ENCODE measurements around the gene ONECUT3. TPM values are rescaled to one million over a fixed set of nuclear protein-coding genes. Genes with fewer than 3 reads are reported as not detected.

The ONECUT3 gene
- total RNA-seq, 1 experiment from 2014 or later = 0.04 TPM

DNA sequence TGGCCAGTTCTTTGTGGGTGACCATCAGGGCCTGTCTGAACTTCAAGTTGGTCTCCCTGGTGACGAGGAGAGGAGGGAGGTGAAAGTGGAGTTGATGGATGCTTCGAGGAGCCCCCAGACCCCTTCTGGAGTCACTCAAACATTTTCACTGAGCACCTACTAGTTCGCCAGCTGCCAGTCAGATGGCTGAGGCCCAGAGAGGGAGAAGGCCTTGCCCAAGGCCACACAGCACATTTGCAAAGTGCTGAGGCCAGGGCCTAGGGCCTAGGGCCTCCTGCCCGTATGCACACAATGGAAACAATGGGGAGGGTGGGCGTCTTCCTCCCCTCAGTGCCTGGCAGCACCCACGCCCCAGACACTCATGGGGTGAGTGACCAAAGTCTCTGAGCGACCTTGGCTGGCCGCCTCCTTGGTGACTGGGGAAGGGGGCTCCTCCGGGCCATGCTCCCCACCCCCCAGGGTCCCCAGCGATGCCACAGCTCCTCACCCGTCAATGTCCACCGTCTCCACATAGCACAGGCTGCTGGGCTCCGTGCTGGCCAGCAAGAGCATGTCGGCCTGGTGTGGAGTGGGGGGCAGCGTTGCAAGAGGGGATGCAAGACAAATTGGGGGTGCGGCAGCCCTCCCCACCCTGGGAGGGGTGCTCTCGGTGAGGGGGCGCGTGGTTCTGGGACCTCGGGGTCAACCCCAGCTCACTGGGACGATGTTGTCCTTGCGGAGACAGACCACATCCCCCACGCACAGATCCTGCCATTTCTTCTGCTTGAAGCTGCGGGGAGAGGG is 52.3 kb downstream of the ONECUT3 start:
- TF ChIP-seq, protein P1, sequence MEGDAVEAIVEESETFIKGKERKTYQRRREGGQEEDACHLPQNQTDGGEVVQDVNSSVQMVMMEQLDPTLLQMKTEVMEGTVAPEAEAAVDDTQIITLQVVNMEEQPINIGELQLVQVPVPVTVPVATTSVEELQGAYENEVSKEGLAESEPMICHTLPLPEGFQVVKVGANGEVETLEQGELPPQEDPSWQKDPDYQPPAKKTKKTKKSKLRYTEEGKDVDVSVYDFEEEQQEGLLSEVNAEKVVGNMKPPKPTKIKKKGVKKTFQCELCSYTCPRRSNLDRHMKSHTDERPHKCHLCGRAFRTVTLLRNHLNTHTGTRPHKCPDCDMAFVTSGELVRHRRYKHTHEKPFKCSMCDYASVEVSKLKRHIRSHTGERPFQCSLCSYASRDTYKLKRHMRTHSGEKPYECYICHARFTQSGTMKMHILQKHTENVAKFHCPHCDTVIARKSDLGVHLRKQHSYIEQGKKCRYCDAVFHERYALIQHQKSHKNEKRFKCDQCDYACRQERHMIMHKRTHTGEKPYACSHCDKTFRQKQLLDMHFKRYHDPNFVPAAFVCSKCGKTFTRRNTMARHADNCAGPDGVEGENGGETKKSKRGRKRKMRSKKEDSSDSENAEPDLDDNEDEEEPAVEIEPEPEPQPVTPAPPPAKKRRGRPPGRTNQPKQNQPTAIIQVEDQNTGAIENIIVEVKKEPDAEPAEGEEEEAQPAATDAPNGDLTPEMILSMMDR (IDR thresholded peaks at IDR 0.05) = no peak
- TF ChIP-seq, protein P2, sequence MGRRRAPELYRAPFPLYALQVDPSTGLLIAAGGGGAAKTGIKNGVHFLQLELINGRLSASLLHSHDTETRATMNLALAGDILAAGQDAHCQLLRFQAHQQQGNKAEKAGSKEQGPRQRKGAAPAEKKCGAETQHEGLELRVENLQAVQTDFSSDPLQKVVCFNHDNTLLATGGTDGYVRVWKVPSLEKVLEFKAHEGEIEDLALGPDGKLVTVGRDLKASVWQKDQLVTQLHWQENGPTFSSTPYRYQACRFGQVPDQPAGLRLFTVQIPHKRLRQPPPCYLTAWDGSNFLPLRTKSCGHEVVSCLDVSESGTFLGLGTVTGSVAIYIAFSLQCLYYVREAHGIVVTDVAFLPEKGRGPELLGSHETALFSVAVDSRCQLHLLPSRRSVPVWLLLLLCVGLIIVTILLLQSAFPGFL (CRISPR knock-in tag; IDR thresholded peaks at IDR 0.05; ENCODE audit: borderline replicate concordance) = no peak
- TF ChIP-seq CREM (CRISPR knock-in tag; IDR thresholded peaks at IDR 0.05) = no peak
- TF ChIP-seq ZNF263 (CRISPR knock-in tag; IDR thresholded peaks at IDR 0.05; ENCODE audit: low read depth) = no peak
- no peak for TF ChIP-seq RELA (CRISPR knock-in tag; IDR thresholded peaks at IDR 0.05; ENCODE audit: borderline replicate concordance)
- TF ChIP-seq, protein P3, sequence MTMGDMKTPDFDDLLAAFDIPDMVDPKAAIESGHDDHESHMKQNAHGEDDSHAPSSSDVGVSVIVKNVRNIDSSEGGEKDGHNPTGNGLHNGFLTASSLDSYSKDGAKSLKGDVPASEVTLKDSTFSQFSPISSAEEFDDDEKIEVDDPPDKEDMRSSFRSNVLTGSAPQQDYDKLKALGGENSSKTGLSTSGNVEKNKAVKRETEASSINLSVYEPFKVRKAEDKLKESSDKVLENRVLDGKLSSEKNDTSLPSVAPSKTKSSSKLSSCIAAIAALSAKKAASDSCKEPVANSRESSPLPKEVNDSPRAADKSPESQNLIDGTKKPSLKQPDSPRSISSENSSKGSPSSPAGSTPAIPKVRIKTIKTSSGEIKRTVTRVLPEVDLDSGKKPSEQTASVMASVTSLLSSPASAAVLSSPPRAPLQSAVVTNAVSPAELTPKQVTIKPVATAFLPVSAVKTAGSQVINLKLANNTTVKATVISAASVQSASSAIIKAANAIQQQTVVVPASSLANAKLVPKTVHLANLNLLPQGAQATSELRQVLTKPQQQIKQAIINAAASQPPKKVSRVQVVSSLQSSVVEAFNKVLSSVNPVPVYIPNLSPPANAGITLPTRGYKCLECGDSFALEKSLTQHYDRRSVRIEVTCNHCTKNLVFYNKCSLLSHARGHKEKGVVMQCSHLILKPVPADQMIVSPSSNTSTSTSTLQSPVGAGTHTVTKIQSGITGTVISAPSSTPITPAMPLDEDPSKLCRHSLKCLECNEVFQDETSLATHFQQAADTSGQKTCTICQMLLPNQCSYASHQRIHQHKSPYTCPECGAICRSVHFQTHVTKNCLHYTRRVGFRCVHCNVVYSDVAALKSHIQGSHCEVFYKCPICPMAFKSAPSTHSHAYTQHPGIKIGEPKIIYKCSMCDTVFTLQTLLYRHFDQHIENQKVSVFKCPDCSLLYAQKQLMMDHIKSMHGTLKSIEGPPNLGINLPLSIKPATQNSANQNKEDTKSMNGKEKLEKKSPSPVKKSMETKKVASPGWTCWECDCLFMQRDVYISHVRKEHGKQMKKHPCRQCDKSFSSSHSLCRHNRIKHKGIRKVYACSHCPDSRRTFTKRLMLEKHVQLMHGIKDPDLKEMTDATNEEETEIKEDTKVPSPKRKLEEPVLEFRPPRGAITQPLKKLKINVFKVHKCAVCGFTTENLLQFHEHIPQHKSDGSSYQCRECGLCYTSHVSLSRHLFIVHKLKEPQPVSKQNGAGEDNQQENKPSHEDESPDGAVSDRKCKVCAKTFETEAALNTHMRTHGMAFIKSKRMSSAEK (CRISPR knock-in tag; IDR thresholded peaks at IDR 0.05; ENCODE audit: borderline replicate concordance) = no peak
- ChIA-PET CTCF (interaction anchor here (0.5 to 2.3 kb wide), 5 partner anchors 11 to 259 kb away, joined by 3 to 14 read pairs (median 3); no protein-coding TSS in a partner anchor), POLR2A (no interaction called here)
- Mint-ChIP-seq H3K27ac (no peak overlapping the region), H3K36me3 (no peaks in the 10 kb centered on the region), H3K27me3 (ENCODE audit: low read depth) (no peaks in the 10 kb centered on the region), H3K9me3 (no peaks in the 10 kb centered on the region), H3K4me1 (no peaks in the 10 kb centered on the region), H3K4me3 (no peak overlapping the region)
- DNase-seq (ENCODE audit: low spot score) (no peak), ATAC-seq (no peak)

DNA sequence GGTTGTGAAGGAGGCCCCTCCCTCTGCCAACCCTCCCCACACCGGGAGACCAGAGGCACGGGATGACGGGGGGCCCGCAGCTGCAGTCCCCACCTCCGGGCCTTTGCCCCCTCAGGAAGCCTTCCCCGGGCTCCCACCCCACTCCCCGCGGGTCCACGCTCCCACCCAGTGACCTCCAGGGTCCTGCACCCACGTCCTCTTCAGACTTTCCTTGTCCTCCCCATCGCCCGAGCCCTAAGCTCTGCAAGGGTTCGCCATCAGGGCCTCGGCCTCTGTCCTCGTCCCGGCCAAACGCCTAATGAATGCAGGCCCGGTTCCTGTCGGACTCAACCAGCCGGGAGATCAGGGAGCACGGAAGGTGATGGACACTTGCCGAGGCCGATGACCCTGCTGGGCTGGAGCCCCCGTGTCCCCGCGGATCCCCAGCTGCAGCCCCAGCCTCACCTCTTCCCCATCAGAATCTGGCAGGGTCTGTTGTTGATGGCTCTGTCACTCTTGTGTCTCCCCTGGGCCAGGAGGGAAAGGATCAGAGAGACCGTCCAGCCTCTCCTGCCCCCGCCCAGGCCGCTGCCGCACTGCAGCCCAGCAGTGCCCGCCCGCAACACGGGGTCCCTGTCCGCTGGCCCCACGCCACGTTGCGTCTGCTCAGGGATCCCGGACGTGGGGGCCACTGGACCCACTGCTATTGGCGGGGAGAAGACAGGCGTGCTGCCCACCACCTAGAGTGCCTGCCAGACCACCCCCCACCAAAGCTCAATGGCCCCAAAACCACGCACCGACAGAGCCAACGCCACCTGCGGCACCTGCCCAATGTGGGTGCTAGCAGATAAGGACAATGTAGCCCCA is 53.1 kb downstream of the ONECUT3 start:
- no peak overlapping the region for H3K4me3 Mint-ChIP-seq
- ATAC-seq = no peak
- TF ChIP-seq, protein P4, sequence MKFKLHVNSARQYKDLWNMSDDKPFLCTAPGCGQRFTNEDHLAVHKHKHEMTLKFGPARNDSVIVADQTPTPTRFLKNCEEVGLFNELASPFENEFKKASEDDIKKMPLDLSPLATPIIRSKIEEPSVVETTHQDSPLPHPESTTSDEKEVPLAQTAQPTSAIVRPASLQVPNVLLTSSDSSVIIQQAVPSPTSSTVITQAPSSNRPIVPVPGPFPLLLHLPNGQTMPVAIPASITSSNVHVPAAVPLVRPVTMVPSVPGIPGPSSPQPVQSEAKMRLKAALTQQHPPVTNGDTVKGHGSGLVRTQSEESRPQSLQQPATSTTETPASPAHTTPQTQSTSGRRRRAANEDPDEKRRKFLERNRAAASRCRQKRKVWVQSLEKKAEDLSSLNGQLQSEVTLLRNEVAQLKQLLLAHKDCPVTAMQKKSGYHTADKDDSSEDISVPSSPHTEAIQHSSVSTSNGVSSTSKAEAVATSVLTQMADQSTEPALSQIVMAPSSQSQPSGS (CRISPR knock-in tag; IDR thresholded peaks at IDR 0.05; ENCODE audit: borderline replicate concordance, low read depth) = no peak
- TF ChIP-seq MYBL2 (CRISPR knock-in tag; IDR thresholded peaks at IDR 0.05) (no peak), ZNF263 (CRISPR knock-in tag; IDR thresholded peaks at IDR 0.05; ENCODE audit: low read depth) (no peak), NFYB (CRISPR knock-in tag; conservative IDR thresholded peaks at IDR 0.05; ENCODE audit: low read depth) (no peak), ATF1 (CRISPR knock-in tag; IDR thresholded peaks at IDR 0.05) (no peak), CREB1 (CRISPR knock-in tag; IDR thresholded peaks at IDR 0.05) (no peak), FOXK1 (CRISPR knock-in tag; IDR thresholded peaks at IDR 0.05) (no peak), ESRRA (CRISPR knock-in tag; IDR thresholded peaks at IDR 0.05; ENCODE audit: borderline replicate concordance) (no peak), NFE2L1 (CRISPR knock-in tag; IDR thresholded peaks at IDR 0.05) (no peak), RELA (CRISPR knock-in tag; IDR thresholded peaks at IDR 0.05; ENCODE audit: borderline replicate concordance) (no peak), JAZF1 (CRISPR knock-in tag; IDR thresholded peaks at IDR 0.05) (no peak)
- TF ChIP-seq, protein P5, sequence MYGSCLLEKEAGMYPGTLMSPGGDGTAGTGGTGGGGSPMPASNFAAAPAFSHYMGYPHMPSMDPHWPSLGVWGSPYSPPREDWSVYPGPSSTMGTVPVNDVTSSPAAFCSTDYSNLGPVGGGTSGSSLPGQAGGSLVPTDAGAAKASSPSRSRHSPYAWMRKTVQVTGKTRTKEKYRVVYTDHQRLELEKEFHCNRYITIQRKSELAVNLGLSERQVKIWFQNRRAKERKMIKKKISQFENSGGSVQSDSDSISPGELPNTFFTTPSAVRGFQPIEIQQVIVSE (CRISPR knock-in tag; IDR thresholded peaks at IDR 0.05; ENCODE audit: borderline replicate concordance) = no peak
- TF ChIP-seq, protein P6, sequence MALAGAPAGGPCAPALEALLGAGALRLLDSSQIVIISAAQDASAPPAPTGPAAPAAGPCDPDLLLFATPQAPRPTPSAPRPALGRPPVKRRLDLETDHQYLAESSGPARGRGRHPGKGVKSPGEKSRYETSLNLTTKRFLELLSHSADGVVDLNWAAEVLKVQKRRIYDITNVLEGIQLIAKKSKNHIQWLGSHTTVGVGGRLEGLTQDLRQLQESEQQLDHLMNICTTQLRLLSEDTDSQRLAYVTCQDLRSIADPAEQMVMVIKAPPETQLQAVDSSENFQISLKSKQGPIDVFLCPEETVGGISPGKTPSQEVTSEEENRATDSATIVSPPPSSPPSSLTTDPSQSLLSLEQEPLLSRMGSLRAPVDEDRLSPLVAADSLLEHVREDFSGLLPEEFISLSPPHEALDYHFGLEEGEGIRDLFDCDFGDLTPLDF (CRISPR knock-in tag; IDR thresholded peaks at IDR 0.05) = no peak
- TF ChIP-seq, protein P7, sequence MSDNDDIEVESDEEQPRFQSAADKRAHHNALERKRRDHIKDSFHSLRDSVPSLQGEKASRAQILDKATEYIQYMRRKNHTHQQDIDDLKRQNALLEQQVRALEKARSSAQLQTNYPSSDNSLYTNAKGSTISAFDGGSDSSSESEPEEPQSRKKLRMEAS (CRISPR knock-in tag; IDR thresholded peaks at IDR 0.05) = no peak
- TF ChIP-seq, protein P2 (CRISPR knock-in tag; IDR thresholded peaks at IDR 0.05; ENCODE audit: borderline replicate concordance) = no peak
- H3K27me3 Mint-ChIP-seq (ENCODE audit: low read depth) = peaks cover 1% of the 10 kb centered on the region
- H3K4me1 Mint-ChIP-seq = no peaks in the 10 kb centered on the region
- no peaks in the 10 kb centered on the region for H3K9me3 Mint-ChIP-seq
- H3K27ac Mint-ChIP-seq = no peak overlapping the region
- POLR2A ChIA-PET = no interaction called here
- DNase-seq (ENCODE audit: low spot score) = no peak
- H3K36me3 Mint-ChIP-seq = no peaks in the 10 kb centered on the region
- CTCF ChIA-PET = interaction anchor here (0.8 to 2.3 kb wide), 5 partner anchors 12 to 38 kb away, joined by 3 to 14 read pairs (median 3); no protein-coding TSS in a partner anchor

Data from WTC11 (cell line).